ENCODE results near the gene SNN.

SNN gene

GRCh38 chr16:11677959-11678881, 10.0 kb downstream of the SNN start:
- peaks cover 51% of the 10 kb centered on the region for H3K36me3 Mint-ChIP-seq (ENCODE audit: low read depth)
- TF ChIP-seq CTCF (IDR thresholded peaks at IDR 0.05; ENCODE audit: unreplicated experiment in 3 of 3) = no peak
- no peaks in the 10 kb centered on the region for H3K27me3 Mint-ChIP-seq (ENCODE audit: low read depth)
- peak overlapping the region in 2 of 3 experiments; percentile 41 to 56 for H3K27ac Mint-ChIP-seq
- no peaks in the 10 kb centered on the region for H3K9me3 Mint-ChIP-seq
- peaks cover 69% of the 10 kb centered on the region for H3K4me1 Mint-ChIP-seq
- no peak overlapping the region for H3K4me3 Mint-ChIP-seq

GRCh38 chr16:11679250-11679649, 11.0 kb downstream of the SNN start:
- Mint-ChIP-seq H3K27me3 (ENCODE audit: low read depth) (no peaks in the 10 kb centered on the region), H3K36me3 (ENCODE audit: low read depth) (peaks cover 59% of the 10 kb centered on the region), H3K4me1 (peaks cover 79% of the 10 kb centered on the region), H3K27ac (no peak overlapping the region), H3K4me3 (peak overlapping the region in 1 of 3 experiments; percentile 19), H3K9me3 (no peaks in the 10 kb centered on the region)
- TF ChIP-seq CTCF (IDR thresholded peaks at IDR 0.05; ENCODE audit: unreplicated experiment in 3 of 3) = no peak

GRCh38 chr16:11679941-11680911, 12.0 kb downstream of the SNN start:
- Mint-ChIP-seq H3K4me1 (peaks cover 80% of the 10 kb centered on the region), H3K4me3 (no peak overlapping the region), H3K36me3 (ENCODE audit: low read depth) (peaks cover 65% of the 10 kb centered on the region), H3K9me3 (no peaks in the 10 kb centered on the region), H3K27ac (no peak overlapping the region), H3K27me3 (ENCODE audit: low read depth) (no peaks in the 10 kb centered on the region)
- no peak for TF ChIP-seq CTCF (IDR thresholded peaks at IDR 0.05; ENCODE audit: unreplicated experiment in 3 of 3)

- Mint-ChIP-seq H3K27me3 (ENCODE audit: low read depth) (no peaks in the 10 kb centered on the region), H3K4me1 (peaks cover 76% of the 10 kb centered on the region), H3K27ac (peak overlapping the region in 1 of 3 experiments; percentile 10), H3K36me3 (ENCODE audit: low read depth) (peaks cover 69% of the 10 kb centered on the region), H3K4me3 (no peak overlapping the region), H3K9me3 (no peaks in the 10 kb centered on the region)
- TF ChIP-seq CTCF (IDR thresholded peaks at IDR 0.05; ENCODE audit: unreplicated experiment in 3 of 3) = no peak
Measured at GRCh38 chr16:11681556-11681955, 13.3 kb downstream of the SNN start.

GRCh38 chr16:11681976-11682654, 13.9 kb downstream of the SNN start:
- no peaks in the 10 kb centered on the region for H3K9me3 Mint-ChIP-seq
- no peak for TF ChIP-seq CTCF (IDR thresholded peaks at IDR 0.05; ENCODE audit: unreplicated experiment in 3 of 3)
- H3K36me3 Mint-ChIP-seq (ENCODE audit: low read depth) = peaks cover 69% of the 10 kb centered on the region
- H3K4me3 Mint-ChIP-seq = peak overlapping the region in 1 of 3 experiments; percentile 2
- H3K27ac Mint-ChIP-seq = peak overlapping the region; percentile 10 to 74 (median 40)
- no peaks in the 10 kb centered on the region for H3K27me3 Mint-ChIP-seq (ENCODE audit: low read depth)
- peaks cover 76% of the 10 kb centered on the region for H3K4me1 Mint-ChIP-seq

All from nephron (organoid).